ENCODE measurements around the gene HORMAD2.

- TF ChIP-seq CTCF (IDR thresholded peaks at IDR 0.05) (no peak), POLR2A (IDR thresholded peaks at IDR 0.05) (no peak)
These were observed 6.1 kb upstream of the HORMAD2 start for GRCh38 chr22:30074147-30074546.
